HFFc6 (cell line): ENCODE measurements around the gene C11orf54. TPM values are rescaled to one million over a fixed set of nuclear protein-coding genes. Genes with fewer than 3 reads are reported as not detected.

Experiments used
- DNase-seq: peaks from one replicate; pipeline ENCODE4 v3.0.0-alpha.2; 2018
- H3K27ac Mint-ChIP-seq: 2 replicates; pipeline ENCODE4 v1.8.0; 2020; ENCODE audit warnings: mild to moderate bottlenecking, mixed read lengths
- H3K27me3 Mint-ChIP-seq: 2 replicates; pipeline ENCODE4 v1.8.0; 2021; ENCODE audit warnings: mild to moderate bottlenecking, moderate library complexity, mixed read lengths; ENCODE audit not compliant: insufficient read depth
- H3K36me3 Mint-ChIP-seq: 2 replicates; pipeline ENCODE4 v1.8.0; 2021; ENCODE audit warnings: low read depth, mixed read lengths
- H3K4me1 Mint-ChIP-seq: 2 replicates; pipeline ENCODE4 v1.8.0; 2020; ENCODE audit warnings: low read depth, mixed read lengths
- H3K4me3 Mint-ChIP-seq: 2 replicates; pipeline ENCODE4 v1.8.0; 2020; ENCODE audit warnings: mild to moderate bottlenecking, moderate library complexity, mixed read lengths
- H3K9me3 Mint-ChIP-seq: 2 replicates; pipeline ENCODE4 v1.8.0; 2020; ENCODE audit warnings: mild to moderate bottlenecking, mixed read lengths
- total RNA-seq, 6 experiments: library from RNA; stranded (reverse); fragmentation: NEBNext Ultra II Directional; extraction: Animal tissue kit (Norgen Biotek cat#: 25700); gene quantifications; 2 replicates in 1 of 6; 3 replicates in 5 of 6; pipeline ENCODE4 v1.2.3, GENCODE V29; 2021
- TF ChIP-seq, protein P1 (sequence below): fragments of 200-600 bp; sonication (generic); IDR thresholded peaks from 2 replicates; pipeline ENCODE4 v1.5.0; 2021; ENCODE audit warnings: antibody characterized with exemption, mild to moderate bottlenecking

The C11orf54 gene
- total RNA-seq, 6 experiments from 2014 or later = 10.1 to 14.4 (median 12.7) TPM

DNA sequence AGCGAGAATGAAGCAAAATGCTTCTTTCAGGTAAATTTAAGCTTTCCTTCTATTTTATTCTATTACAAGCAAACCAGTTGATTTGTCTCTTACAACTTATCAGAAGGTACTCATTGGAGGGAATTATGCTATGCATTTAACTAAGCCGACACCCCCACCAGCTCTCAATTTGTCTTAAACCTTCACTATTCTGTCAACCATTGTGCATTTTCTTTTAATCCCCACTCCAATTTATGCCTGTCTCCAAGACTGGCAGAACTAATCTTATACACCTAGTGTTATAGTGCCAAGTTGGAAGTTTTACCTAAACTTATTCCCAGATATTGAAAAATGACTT lies 12.7 kb upstream of the C11orf54 start:
- H3K4me1 Mint-ChIP-seq = peaks cover 25% of the 10 kb centered on the region
- H3K4me3 Mint-ChIP-seq = no peak overlapping the region
- DNase-seq = no peak
- peaks cover 4% of the 10 kb centered on the region; the same call in 1 of the 2 replicates for H3K27me3 Mint-ChIP-seq
- TF ChIP-seq, protein P1, sequence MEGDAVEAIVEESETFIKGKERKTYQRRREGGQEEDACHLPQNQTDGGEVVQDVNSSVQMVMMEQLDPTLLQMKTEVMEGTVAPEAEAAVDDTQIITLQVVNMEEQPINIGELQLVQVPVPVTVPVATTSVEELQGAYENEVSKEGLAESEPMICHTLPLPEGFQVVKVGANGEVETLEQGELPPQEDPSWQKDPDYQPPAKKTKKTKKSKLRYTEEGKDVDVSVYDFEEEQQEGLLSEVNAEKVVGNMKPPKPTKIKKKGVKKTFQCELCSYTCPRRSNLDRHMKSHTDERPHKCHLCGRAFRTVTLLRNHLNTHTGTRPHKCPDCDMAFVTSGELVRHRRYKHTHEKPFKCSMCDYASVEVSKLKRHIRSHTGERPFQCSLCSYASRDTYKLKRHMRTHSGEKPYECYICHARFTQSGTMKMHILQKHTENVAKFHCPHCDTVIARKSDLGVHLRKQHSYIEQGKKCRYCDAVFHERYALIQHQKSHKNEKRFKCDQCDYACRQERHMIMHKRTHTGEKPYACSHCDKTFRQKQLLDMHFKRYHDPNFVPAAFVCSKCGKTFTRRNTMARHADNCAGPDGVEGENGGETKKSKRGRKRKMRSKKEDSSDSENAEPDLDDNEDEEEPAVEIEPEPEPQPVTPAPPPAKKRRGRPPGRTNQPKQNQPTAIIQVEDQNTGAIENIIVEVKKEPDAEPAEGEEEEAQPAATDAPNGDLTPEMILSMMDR = no peak
- H3K27ac Mint-ChIP-seq = peak overlapping the region; percentile 62
- H3K9me3 Mint-ChIP-seq = no peaks in the 10 kb centered on the region
- peaks cover 46% of the 10 kb centered on the region for H3K36me3 Mint-ChIP-seq

DNA sequence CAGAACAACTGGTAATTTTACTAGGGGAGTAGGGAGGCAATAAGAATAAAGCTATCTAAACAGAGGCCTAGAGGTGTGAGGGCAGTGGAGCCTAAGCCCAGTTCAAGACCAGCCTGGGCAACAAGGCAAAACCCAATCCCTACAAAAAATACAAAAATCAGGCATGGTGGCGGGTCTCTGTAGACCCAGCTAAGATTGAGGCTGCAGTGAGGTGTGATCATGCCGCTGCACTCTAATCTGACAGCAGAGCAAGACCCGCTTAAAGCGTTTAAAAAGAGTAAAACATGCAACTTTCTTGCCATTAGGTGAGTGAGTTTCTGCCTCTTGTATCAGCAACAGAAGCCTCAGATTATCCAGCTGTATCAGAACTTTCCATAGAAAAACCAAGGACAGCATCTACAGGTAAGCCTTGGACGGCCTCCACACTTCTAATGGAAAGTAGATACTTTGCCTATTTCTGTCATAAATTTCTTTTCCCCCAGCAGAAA lies 12.3 kb upstream of the C11orf54 start:
- Mint-ChIP-seq H3K36me3 (peaks cover 48% of the 10 kb centered on the region), H3K4me3 (no peak overlapping the region), H3K4me1 (peaks cover 27% of the 10 kb centered on the region), H3K27me3 (peaks cover 4% of the 10 kb centered on the region; the same call in 1 of the 2 replicates), H3K9me3 (no peaks in the 10 kb centered on the region), H3K27ac (peak overlapping the region; percentile 62; the same call in 1 of the 2 replicates)
- TF ChIP-seq, protein P1 = no peak
- DNase-seq = no peak

GRCh38 chr11:93730108-93731107 lies 11.1 kb upstream of the C11orf54 start:
- no peak for DNase-seq
- H3K27ac Mint-ChIP-seq = peak overlapping the region; percentile 33
- no peaks in the 10 kb centered on the region for H3K9me3 Mint-ChIP-seq
- H3K4me1 Mint-ChIP-seq = peaks cover 38% of the 10 kb centered on the region
- TF ChIP-seq, protein P1 = no peak
- no peak overlapping the region for H3K4me3 Mint-ChIP-seq
- H3K27me3 Mint-ChIP-seq = peaks cover 4% of the 10 kb centered on the region; the same call in 1 of the 2 replicates
- peaks cover 58% of the 10 kb centered on the region for H3K36me3 Mint-ChIP-seq

GRCh38 chr11:93732237-93732892 lies 9.1 kb upstream of the C11orf54 start:
- H3K4me1 Mint-ChIP-seq = peaks cover 56% of the 10 kb centered on the region
- peak overlapping the region; percentile 51 for H3K27ac Mint-ChIP-seq
- H3K4me3 Mint-ChIP-seq = no peak overlapping the region
- H3K9me3 Mint-ChIP-seq = no peaks in the 10 kb centered on the region
- H3K27me3 Mint-ChIP-seq = peaks cover 4% of the 10 kb centered on the region; the same call in 1 of the 2 replicates
- DNase-seq = no peak
- peaks cover 74% of the 10 kb centered on the region for H3K36me3 Mint-ChIP-seq
- TF ChIP-seq, protein P1 = no peak

- H3K9me3 Mint-ChIP-seq = no peaks in the 10 kb centered on the region
- TF ChIP-seq, protein P1 = no peak
- H3K27ac Mint-ChIP-seq = peak overlapping the region; percentile 51
- peaks cover 65% of the 10 kb centered on the region for H3K4me1 Mint-ChIP-seq
- no peak for DNase-seq
- peak overlapping the region; percentile 23; the same call in 1 of the 2 replicates for H3K4me3 Mint-ChIP-seq
- peaks cover 2% of the 10 kb centered on the region; the same call in 1 of the 2 replicates for H3K27me3 Mint-ChIP-seq
- peaks cover 82% of the 10 kb centered on the region for H3K36me3 Mint-ChIP-seq
These were observed 8.0 kb upstream of the C11orf54 start for GRCh38 chr11:93733474-93733873.
